ENCODE data around the gene ELOVL7. TPM values are rescaled to one million over a fixed set of nuclear protein-coding genes. Genes with fewer than 3 reads are reported as not detected.

ELOVL7 gene
- total and polyA plus RNA-seq, 2 donors (not counting 1 experiment from before 2014, with no cell fraction given), result 0.21 to 0.54 TPM

DNA sequence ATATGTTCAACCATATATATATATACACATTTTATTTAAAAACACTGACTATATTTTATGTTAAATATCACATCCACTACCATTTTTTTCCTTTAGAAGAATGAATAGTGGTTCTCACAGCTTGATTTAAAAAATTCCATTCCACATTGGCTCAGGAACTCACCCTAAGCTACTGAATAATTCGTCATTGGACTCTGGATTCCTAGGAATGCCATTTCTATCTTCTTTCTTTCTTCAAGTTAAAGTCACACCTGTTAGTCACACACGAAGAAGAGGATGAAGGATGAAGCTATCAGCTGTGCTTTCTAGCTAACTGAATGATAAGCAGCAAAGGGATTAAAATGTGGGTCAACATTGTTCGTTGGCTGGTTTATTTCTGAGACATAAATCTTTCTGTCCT is 7.9 kb downstream of the ELOVL7 start:
- Histone ChIP-seq H3K4me3 (ENCODE audit: control extremely low read depth in 1 of 5, extremely low read depth in 1 of 5, insufficient read depth in 1 of 5, low read depth in 2 of 5, low read length in 4 of 5) (no peak overlapping the region), H3K27me3 (replicated peaks in 1 of 4; ENCODE audit: control extremely low read depth in 1 of 4, control insufficient read depth in 3 of 4, insufficient read depth in 4 of 4, low read length in 3 of 4) (no peaks in the 10 kb centered on the region), H3K4me1 (ENCODE audit: control insufficient read depth in 2 of 2, insufficient read depth in 2 of 2, low read length in 2 of 2) (no peaks in the 10 kb centered on the region), H3K36me3 (replicated peaks in 1 of 2; ENCODE audit: control extremely low read depth in 1 of 2, control insufficient read depth in 1 of 2, extremely low read depth in 1 of 2, insufficient read depth in 2 of 2, low read length in 1 of 2) (no peaks in the 10 kb centered on the region), H3K79me2 (ENCODE audit: control insufficient read depth, insufficient read depth, low read length) (no peaks in the 10 kb centered on the region), H3K4me2 (replicated peaks; ENCODE audit: low read depth, low read length, poor library complexity, severe bottlenecking) (no peak overlapping the region), H4K20me1 (ENCODE audit: control insufficient read depth, insufficient read depth, low read length, poor library complexity, severe bottlenecking) (no peaks in the 10 kb centered on the region), H2AFZ (ENCODE audit: insufficient read depth, low read depth, low read length, poor library complexity, severe bottlenecking) (no peak overlapping the region), H3K9me3 (ENCODE audit: control extremely low read depth in 1 of 3, control insufficient read depth in 2 of 3, insufficient read depth in 1 of 3, low read length in 2 of 3) (no peaks in the 10 kb centered on the region), H3K27ac (ENCODE audit: low read length in 2 of 2) (no peak overlapping the region), H3K9ac (ENCODE audit: low read length) (no peak overlapping the region)
- CTCF ChIA-PET, result no interaction called here
- WGBS (ENCODE audit: insufficient coverage), result no CpG with 5 or more reads among the region's 3 CpGs
- TF ChIP-seq EZH2 (IDR thresholded peaks at IDR 0.05; ENCODE audit: borderline replicate concordance, insufficient read depth, low read depth, low read length, poor library complexity, severe bottlenecking), result no peak
- TF ChIP-seq, protein P1, sequence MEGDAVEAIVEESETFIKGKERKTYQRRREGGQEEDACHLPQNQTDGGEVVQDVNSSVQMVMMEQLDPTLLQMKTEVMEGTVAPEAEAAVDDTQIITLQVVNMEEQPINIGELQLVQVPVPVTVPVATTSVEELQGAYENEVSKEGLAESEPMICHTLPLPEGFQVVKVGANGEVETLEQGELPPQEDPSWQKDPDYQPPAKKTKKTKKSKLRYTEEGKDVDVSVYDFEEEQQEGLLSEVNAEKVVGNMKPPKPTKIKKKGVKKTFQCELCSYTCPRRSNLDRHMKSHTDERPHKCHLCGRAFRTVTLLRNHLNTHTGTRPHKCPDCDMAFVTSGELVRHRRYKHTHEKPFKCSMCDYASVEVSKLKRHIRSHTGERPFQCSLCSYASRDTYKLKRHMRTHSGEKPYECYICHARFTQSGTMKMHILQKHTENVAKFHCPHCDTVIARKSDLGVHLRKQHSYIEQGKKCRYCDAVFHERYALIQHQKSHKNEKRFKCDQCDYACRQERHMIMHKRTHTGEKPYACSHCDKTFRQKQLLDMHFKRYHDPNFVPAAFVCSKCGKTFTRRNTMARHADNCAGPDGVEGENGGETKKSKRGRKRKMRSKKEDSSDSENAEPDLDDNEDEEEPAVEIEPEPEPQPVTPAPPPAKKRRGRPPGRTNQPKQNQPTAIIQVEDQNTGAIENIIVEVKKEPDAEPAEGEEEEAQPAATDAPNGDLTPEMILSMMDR (IDR thresholded peaks at IDR 0.05), result no peak
- Mint-ChIP-seq H3K27me3 (peaks cover 9% of the 10 kb centered on the region), H3K27ac (no peak overlapping the region), H3K4me1 (no peaks in the 10 kb centered on the region), H3K4me3 (no peak overlapping the region), H3K9me3 (ENCODE audit: insufficient read depth) (no peaks in the 10 kb centered on the region)
- DNase-seq (no peak), ATAC-seq (ENCODE audit: low read depth) (no peak)
- POLR2A ChIA-PET, result no interaction called here
- intact Hi-C loops (cut with micrococcal nuclease), result no loop called here

DNA sequence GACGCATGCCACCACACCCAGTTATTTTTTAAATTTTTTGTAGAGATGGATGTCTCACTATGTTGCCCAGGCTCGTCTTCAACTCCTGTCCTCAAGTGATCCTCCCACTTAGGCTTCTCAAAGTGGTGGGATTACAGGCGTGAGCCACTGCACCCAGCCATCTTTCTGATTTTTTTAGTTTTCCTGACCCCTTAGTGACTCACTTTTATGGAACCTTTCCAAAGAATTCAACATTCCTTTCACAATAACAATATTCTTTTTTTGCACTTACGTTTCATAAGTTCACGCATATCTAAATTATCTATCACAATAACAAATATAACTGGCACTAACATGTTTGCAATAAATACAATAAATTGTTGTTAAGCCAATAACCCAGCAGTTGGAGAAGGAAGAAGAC is 8.5 kb downstream of the ELOVL7 start:
- 90% methylated on average over 2 of the region's 5 CpGs for WGBS (ENCODE audit: insufficient coverage)
- no peak for DNase-seq
- Mint-ChIP-seq H3K9me3 (ENCODE audit: insufficient read depth) (no peaks in the 10 kb centered on the region), H3K4me3 (no peak overlapping the region), H3K27me3 (peaks cover 9% of the 10 kb centered on the region), H3K4me1 (no peaks in the 10 kb centered on the region), H3K27ac (no peak overlapping the region)
- Histone ChIP-seq H2AFZ (ENCODE audit: insufficient read depth, low read depth, low read length, poor library complexity, severe bottlenecking) (no peak overlapping the region), H3K27ac (ENCODE audit: low read length in 2 of 2) (no peak overlapping the region), H3K9ac (ENCODE audit: low read length) (no peak overlapping the region), H3K27me3 (replicated peaks in 1 of 4; ENCODE audit: control extremely low read depth in 1 of 4, control insufficient read depth in 3 of 4, insufficient read depth in 4 of 4, low read length in 3 of 4) (no peaks in the 10 kb centered on the region), H3K9me3 (ENCODE audit: control extremely low read depth in 1 of 3, control insufficient read depth in 2 of 3, insufficient read depth in 1 of 3, low read length in 2 of 3) (no peaks in the 10 kb centered on the region), H3K4me1 (ENCODE audit: control insufficient read depth in 2 of 2, insufficient read depth in 2 of 2, low read length in 2 of 2) (no peaks in the 10 kb centered on the region), H3K36me3 (replicated peaks in 1 of 2; ENCODE audit: control extremely low read depth in 1 of 2, control insufficient read depth in 1 of 2, extremely low read depth in 1 of 2, insufficient read depth in 2 of 2, low read length in 1 of 2) (no peaks in the 10 kb centered on the region), H3K79me2 (ENCODE audit: control insufficient read depth, insufficient read depth, low read length) (no peaks in the 10 kb centered on the region), H3K4me3 (ENCODE audit: control extremely low read depth in 1 of 5, extremely low read depth in 1 of 5, insufficient read depth in 1 of 5, low read depth in 2 of 5, low read length in 4 of 5) (no peak overlapping the region), H3K4me2 (replicated peaks; ENCODE audit: low read depth, low read length, poor library complexity, severe bottlenecking) (no peak overlapping the region), H4K20me1 (ENCODE audit: control insufficient read depth, insufficient read depth, low read length, poor library complexity, severe bottlenecking) (no peaks in the 10 kb centered on the region)
- no peak for ATAC-seq (ENCODE audit: low read depth)
- ChIA-PET CTCF (interaction anchor here (0.7 kb wide), 2 partner anchors 10 to 1942 kb away, joined by 3 read pairs; no protein-coding TSS in a partner anchor), POLR2A (no interaction called here)
- TF ChIP-seq EZH2 (IDR thresholded peaks at IDR 0.05; ENCODE audit: borderline replicate concordance, insufficient read depth, low read depth, low read length, poor library complexity, severe bottlenecking), result no peak
- TF ChIP-seq, protein P1 (IDR thresholded peaks at IDR 0.05), result no peak
- intact Hi-C loops (cut with micrococcal nuclease), result no loop called here
